GM19455 (cell line): Measurements from ENCODE around the gene ITGBL1.

Source experiments
- ATAC-seq: cut with Tn5 transposase; IDR thresholded peaks from one replicate; pipeline ENCODE4 v1.9.1; 2021; ENCODE audit not compliant: unreplicated experiment

ITGBL1 gene

GRCh38 chr13:101552786-101553185 lies 100.3 kb downstream of the ITGBL1 start:
- no peak for ATAC-seq

GRCh38 chr13:101554420-101555125 lies 102.1 kb downstream of the ITGBL1 start:
- ATAC-seq, result no peak

DNA sequence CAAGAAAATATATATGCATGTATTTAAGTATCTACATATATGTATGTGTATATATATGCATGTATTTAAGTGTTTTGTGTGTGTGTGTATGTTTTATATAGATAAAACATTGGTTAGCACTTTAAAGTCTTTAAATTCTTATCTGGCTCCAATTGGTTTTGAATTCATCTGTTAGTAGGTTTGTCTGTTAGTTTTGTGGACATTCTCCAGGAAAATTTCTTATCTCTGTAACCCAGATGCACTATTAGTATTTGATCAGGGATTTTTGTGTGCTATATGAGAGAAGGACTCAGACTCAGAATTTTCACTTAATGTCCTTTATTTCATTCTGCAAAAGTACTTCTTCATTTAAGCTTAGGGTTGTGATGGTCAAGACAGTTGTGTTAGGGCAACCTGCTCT lies 103.1 kb downstream of the ITGBL1 start:
- no peak for ATAC-seq

DNA sequence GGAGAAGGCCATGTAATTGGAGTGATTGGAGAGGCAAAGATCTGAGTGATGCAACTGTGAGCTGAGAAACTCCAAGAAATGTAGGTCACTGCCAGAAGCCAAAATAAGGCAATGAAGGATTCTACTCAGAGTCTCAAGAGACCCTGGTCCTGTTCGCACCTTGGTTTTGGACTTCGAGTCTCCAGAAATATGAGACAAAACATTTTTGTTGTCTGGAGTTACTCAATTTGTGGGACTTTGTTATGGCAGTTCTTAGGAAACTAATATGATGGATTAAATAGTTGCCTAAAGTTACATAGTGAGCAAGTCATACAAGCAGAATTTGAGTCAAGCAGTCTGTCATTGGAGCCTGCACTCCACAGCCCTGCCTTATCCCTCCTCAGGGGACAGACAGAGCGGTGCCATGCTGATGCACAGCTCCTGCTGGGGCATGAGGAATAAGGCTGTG lies 104.2 kb downstream of the ITGBL1 start:
- no peak for ATAC-seq

- no peak for ATAC-seq
Observed at GRCh38 chr13:101565317-101565716, 112.8 kb downstream of the ITGBL1 start.

- ATAC-seq, result no peak
Observed at GRCh38 chr13:101567841-101568240, 115.4 kb downstream of the ITGBL1 start.

DNA sequence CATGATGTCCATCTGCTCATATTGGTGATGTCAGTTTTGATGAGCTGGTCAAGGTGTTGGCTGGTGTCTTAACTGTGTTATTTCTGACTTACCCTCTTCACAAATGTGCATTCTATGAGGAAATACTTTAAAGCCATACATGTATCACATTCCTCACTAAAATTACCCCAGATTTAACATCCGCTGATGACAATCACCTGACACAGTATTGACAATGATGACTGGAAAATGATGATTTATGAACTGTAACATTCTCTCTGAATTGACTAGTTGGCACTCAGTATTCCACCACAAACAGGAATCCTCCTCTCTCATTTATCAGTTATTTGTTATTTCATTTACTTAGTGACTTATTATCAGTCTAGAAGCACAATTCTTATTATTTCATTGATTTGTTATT lies 117.3 kb downstream of the ITGBL1 start:
- no peak for ATAC-seq

DNA sequence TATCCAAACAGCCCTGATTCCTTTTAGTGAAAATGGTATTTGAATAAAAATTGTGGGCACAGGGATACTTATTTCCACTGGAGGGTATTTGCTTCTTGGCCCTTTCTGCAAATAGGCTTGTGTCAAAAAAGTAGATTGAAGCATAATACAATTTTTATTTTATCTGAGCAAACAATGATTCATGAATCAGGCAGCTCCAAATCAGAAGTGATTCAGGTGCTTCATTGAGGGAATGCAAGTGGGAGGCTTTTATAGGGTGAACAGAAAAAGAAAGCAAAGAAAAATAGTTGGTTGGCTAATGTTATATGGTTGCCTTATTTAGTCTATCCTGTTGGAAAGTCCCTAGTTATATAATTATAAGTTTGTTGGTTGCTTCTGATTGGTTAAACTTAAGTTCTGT lies 117.9 kb downstream of the ITGBL1 start:
- ATAC-seq, result no peak

- ATAC-seq, result no peak
Observed at GRCh38 chr13:101572456-101572855, 120.0 kb downstream of the ITGBL1 start.

- no peak for ATAC-seq
Observed at GRCh38 chr13:101575581-101575980, 123.1 kb downstream of the ITGBL1 start.

- ATAC-seq, result no peak
Observed at GRCh38 chr13:101576455-101576854, 124.0 kb downstream of the ITGBL1 start.

DNA sequence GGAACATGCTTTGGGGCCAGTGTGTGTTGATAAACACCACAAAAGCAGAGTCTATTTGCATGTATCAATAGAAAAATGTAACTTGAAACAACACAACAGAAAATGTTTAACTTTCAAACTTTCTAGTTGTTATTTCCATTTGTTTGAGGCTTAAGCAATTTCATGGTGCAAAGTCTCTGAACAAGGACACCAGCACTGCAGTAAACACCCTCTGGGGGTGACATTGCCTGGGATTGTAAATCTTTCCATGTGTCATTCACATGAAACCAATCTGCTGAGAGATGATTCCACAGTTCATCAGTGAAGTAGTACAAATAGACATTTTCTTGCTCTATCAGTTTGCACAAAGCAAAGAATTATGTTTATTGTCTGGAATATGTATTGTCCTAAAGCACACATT lies 124.5 kb downstream of the ITGBL1 start:
- no peak for ATAC-seq

GRCh38 chr13:101579281-101579802 lies 126.9 kb downstream of the ITGBL1 start:
- ATAC-seq, result no peak

DNA sequence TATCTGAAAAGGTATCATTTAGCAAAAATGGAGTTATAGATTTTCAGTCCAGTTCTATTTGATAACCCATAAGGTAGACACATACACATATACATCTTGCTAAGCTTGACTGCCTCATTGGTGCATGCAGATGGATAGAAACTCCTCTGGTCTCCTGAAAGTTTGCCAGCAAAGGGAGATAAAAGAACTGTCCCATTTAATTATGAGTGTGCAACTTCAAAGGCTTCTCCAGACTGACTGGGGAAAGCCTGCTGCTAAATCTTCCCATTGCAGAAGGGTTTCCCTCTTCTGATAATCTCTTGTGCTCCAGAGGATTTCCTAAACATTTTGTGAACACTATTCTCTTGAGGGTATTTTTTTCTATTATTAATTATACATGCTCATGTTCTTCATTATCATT lies 131.9 kb downstream of the ITGBL1 start:
- no peak for ATAC-seq

DNA sequence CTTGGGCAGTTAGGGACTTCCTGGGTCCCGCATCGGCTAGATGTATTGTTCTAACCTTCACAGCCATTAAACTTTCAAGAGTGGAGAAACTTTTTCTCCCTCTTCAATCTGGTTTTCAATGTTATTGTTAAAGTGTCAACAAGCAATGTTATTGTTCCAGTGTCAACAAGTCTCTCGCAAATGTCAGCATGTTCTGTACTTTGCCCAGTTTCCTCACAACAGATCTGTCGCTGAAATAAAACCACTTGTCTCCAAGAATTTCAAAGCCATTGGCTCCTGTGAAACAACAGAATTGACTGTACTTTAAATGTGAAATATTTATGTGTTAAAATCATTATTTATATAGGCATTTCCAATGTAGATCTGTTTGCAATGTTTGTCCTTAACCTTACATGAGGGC lies 138.0 kb downstream of the ITGBL1 start:
- no peak for ATAC-seq

DNA sequence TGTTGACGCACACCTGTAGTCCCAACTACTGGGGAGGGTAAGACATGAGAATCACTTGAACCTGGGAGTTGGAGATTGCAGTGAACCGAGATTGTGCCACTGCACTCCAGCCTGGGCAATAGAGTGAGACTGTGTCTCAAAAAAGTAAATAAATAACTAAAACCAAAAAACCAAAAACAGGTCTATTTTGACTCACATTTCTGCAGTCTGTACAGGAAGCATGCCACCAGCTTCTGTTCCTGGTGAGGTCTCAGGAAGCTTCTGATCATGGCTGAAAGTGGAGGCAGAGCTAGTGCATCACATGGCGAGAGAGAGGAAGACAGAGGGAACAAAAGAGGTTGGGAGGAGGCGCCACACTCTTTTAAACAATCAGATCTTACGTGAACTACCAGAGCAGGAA lies 142.5 kb downstream of the ITGBL1 start:
- ATAC-seq, result no peak

GRCh38 chr13:101596803-101597202 lies 144.3 kb downstream of the ITGBL1 start:
- ATAC-seq, result no peak

GRCh38 chr13:101611491-101612475 lies 159.3 kb downstream of the ITGBL1 start:
- ATAC-seq, result no peak

- ATAC-seq, result no peak
Observed at GRCh38 chr13:101612735-101613134, 160.3 kb downstream of the ITGBL1 start.

- ATAC-seq, result no peak
Observed at GRCh38 chr13:101614491-101614890, 162.0 kb downstream of the ITGBL1 start.

- no peak for ATAC-seq
Observed at GRCh38 chr13:101618440-101619187, 166.1 kb downstream of the ITGBL1 start.
